GM23338 (cell line): ENCODE results near the gene EPHB6. TPM values are rescaled to one million over a fixed set of nuclear protein-coding genes. Genes with fewer than 3 reads are reported as not detected.

Experiments used
- ATAC-seq: fragments of 200-7000 bp; cut with Tn5 transposase; 3 replicates; pipeline ENCODE4 v1.9.1; 2020
- DNase-seq: peaks from one replicate; pipeline ENCODE4 v3.0.0-alpha.2; 2015; ENCODE audit warnings: low spot score
- H2AFZ ChIP-seq: fragments of 200-600 bp; sonication (generic); 2 replicates; pipeline ENCODE4 v1.8.0; 2016; ENCODE audit warnings: antibody characterized with exemption, mild to moderate bottlenecking, moderate library complexity
- H3F3A ChIP-seq: fragments of 200-600 bp; sonication (generic); replicated peaks from 2 replicates; pipeline ENCODE4 v1.8.0; 2017; ENCODE audit warnings: antibody characterized with exemption, mixed run types, low read depth
- H3K27ac ChIP-seq: fragments of 200-600 bp; sonication (generic); 2 replicates; pipeline ENCODE4 v1.6.1; 2016; ENCODE audit warnings: low read depth
- H3K27me3 ChIP-seq: fragments of 200-600 bp; sonication (generic); 2 replicates; pipeline ENCODE4 v1.8.0; 2016; ENCODE audit warnings: mild to moderate bottlenecking, mixed run types, moderate library complexity; ENCODE audit not compliant: insufficient read depth
- H3K36me3 ChIP-seq: fragments of 200-600 bp; sonication (generic); 2 replicates; pipeline ENCODE4 v1.8.0; 2016; ENCODE audit warnings: mild to moderate bottlenecking; ENCODE audit not compliant: insufficient read depth
- H3K4me1 ChIP-seq: fragments of 200-600 bp; sonication (generic); 2 replicates; pipeline ENCODE4 v1.8.0; 2016; ENCODE audit warnings: mild to moderate bottlenecking, moderate library complexity; ENCODE audit not compliant: insufficient read depth
- H3K4me2 ChIP-seq: fragments of 200-600 bp; sonication (generic); 2 replicates; pipeline ENCODE4 v1.7.1; 2017; ENCODE audit warnings: mixed run types
- H3K4me3 ChIP-seq: fragments of 200-600 bp; sonication (generic); 2 replicates; pipeline ENCODE4 v1.6.1; 2016; ENCODE audit warnings: mixed run types
- H3K79me2 ChIP-seq: fragments of 200-600 bp; sonication (generic); replicated peaks from 2 replicates; pipeline ENCODE4 v1.8.0; 2017; ENCODE audit warnings: mild to moderate bottlenecking; ENCODE audit not compliant: insufficient read depth
- H3K9me2 ChIP-seq: fragments of 200-600 bp; sonication (generic); 2 replicates; pipeline ENCODE4 v1.8.0; 2017; ENCODE audit not compliant: insufficient read depth
- H4K20me1 ChIP-seq: fragments of 200-600 bp; sonication (generic); replicated peaks from 2 replicates; pipeline ENCODE4 v1.8.0; 2017; ENCODE audit warnings: mild to moderate bottlenecking; ENCODE audit not compliant: insufficient read depth
- H3K27ac Mint-ChIP-seq: 2 replicates; pipeline ENCODE4 v1.8.0; 2020; ENCODE audit warnings: inconsistent platforms, mild to moderate bottlenecking, moderate library complexity, mixed read lengths
- H3K27me3 Mint-ChIP-seq: 3 replicates; pipeline ENCODE4 v1.8.0; 2022; ENCODE audit warnings: low read depth, mild to moderate bottlenecking, moderate library complexity, mixed read lengths, inconsistent platforms; ENCODE audit not compliant: insufficient read depth, poor library complexity
- H3K36me3 Mint-ChIP-seq: 3 replicates; pipeline ENCODE4 v1.8.0; 2021; ENCODE audit warnings: low read depth, mild to moderate bottlenecking, inconsistent platforms, moderate library complexity, mixed read lengths
- H3K4me1 Mint-ChIP-seq: 3 replicates; pipeline ENCODE4 v1.8.0; 2020; ENCODE audit warnings: mild to moderate bottlenecking, inconsistent platforms, mixed read lengths
- H3K4me3 Mint-ChIP-seq: 3 replicates; pipeline ENCODE4 v1.8.0; 2021; ENCODE audit warnings: moderate library complexity, mild to moderate bottlenecking, inconsistent platforms, mixed read lengths
- H3K9me3 Mint-ChIP-seq: 3 replicates; pipeline ENCODE4 v1.8.0; 2020; ENCODE audit warnings: moderate library complexity, mild to moderate bottlenecking, inconsistent platforms, mixed read lengths
- CREB1 ChIP-seq: fragments of 250-450 bp; sonication (Bioruptor Pico); IDR thresholded peaks from 2 replicates; pipeline ENCODE4 v1.5.0; 2020; ENCODE audit warnings: low read depth, mild to moderate bottlenecking, moderate library complexity
- CTCF ChIP-seq, 2 experiments: fragments of 200-600 bp in 1 of 2; sonication (generic) in 1 of 2; conservative IDR thresholded peaks; 2 replicates each; pipeline versions ENCODE4 v1.5.1 to v1.6.1; 2016 to 2017; ENCODE audit warnings: antibody characterized with exemption in 2 of 2, low read depth in 2 of 2, mild to moderate bottlenecking in 2 of 2, moderate library complexity in 1 of 2
- EZH2phosphoT487 ChIP-seq: fragments of 200-600 bp; sonication (generic); IDR thresholded peaks from one replicate; pipeline ENCODE4 v1.8.1; 2018; ENCODE audit warnings: antibody characterized with exemption; ENCODE audit not compliant: unreplicated experiment
- JUNB ChIP-seq: IDR thresholded peaks from one replicate; pipeline ENCODE4 v1.6.1; 2016; ENCODE audit warnings: antibody characterized with exemption; ENCODE audit not compliant: unreplicated experiment
- NANOG ChIP-seq: IDR thresholded peaks from 2 replicates; pipeline ENCODE4 v1.6.1; 2016; ENCODE audit warnings: antibody characterized with exemption, borderline replicate concordance
- POLR2AphosphoS5 ChIP-seq: IDR thresholded peaks from 2 replicates; pipeline ENCODE4 v1.6.1; 2016; ENCODE audit warnings: antibody characterized with exemption, low read depth
- STAT1 ChIP-seq: IDR thresholded peaks from one replicate; pipeline ENCODE4 v1.6.1; 2016; ENCODE audit warnings: antibody characterized with exemption; ENCODE audit not compliant: unreplicated experiment
- polyA plus RNA-seq: library from polyadenylated mRNA; unstranded; fragments of >200 nt; fragmentation: Nextera tagmentation; extraction: Ambion mirVana; gene quantifications from 2 replicates; pipeline ENCODE4 v1.2.1, GENCODE V29; 2016
- total RNA-seq: library from RNA; depleted of rRNA; stranded (reverse); fragments of >200 nt; shearing (Covaris generic); gene quantifications from 2 replicates; pipeline ENCODE4 v1.2.3, GENCODE V29; 2014
- TF ChIP-seq, protein P1 (sequence below): fragments of 250-450 bp; sonication (Bioruptor Pico); IDR thresholded peaks from 2 replicates; pipeline ENCODE4 v1.5.0; 2020; ENCODE audit warnings: mild to moderate bottlenecking, moderate library complexity
- TF ChIP-seq, protein P2 (sequence below): IDR thresholded peaks from 2 replicates; pipeline ENCODE4 v1.6.1; 2016; ENCODE audit warnings: antibody characterized with exemption
- TF ChIP-seq, protein P3 (sequence below): IDR thresholded peaks from one replicate; pipeline ENCODE4 v1.6.1; 2018; ENCODE audit warnings: antibody characterized with exemption; ENCODE audit not compliant: unreplicated experiment

The EPHB6 gene
- total and polyA plus RNA-seq, 2 experiments from 2014 or later: 20.8 to 27.5 TPM

- no peaks in the 10 kb centered on the region for H3K27me3 Mint-ChIP-seq
- Histone ChIP-seq H3F3A (no peaks in the 10 kb centered on the region), H3K4me2 (no peak overlapping the region), H3K4me3 (no peak overlapping the region), H3K4me1 (no peaks in the 10 kb centered on the region), H2AFZ (no peak overlapping the region), H3K36me3 (no peaks in the 10 kb centered on the region), H3K27ac (no peak overlapping the region), H3K27me3 (no peaks in the 10 kb centered on the region), H3K79me2 (no peaks in the 10 kb centered on the region), H3K9me2 (no peaks in the 10 kb centered on the region), H4K20me1 (no peaks in the 10 kb centered on the region)
- H3K27ac Mint-ChIP-seq: no peak overlapping the region
- TF ChIP-seq CTCF (conservative IDR thresholded peaks at IDR 0.05; ENCODE audit: low read depth in 2 of 2) (no peak), POLR2AphosphoS5 (no peak), NANOG (no peak), EZH2phosphoT487 (no peak), JUNB (no peak), STAT1 (no peak), CREB1 (CRISPR knock-in tag) (no peak)
- TF ChIP-seq, protein P1, sequence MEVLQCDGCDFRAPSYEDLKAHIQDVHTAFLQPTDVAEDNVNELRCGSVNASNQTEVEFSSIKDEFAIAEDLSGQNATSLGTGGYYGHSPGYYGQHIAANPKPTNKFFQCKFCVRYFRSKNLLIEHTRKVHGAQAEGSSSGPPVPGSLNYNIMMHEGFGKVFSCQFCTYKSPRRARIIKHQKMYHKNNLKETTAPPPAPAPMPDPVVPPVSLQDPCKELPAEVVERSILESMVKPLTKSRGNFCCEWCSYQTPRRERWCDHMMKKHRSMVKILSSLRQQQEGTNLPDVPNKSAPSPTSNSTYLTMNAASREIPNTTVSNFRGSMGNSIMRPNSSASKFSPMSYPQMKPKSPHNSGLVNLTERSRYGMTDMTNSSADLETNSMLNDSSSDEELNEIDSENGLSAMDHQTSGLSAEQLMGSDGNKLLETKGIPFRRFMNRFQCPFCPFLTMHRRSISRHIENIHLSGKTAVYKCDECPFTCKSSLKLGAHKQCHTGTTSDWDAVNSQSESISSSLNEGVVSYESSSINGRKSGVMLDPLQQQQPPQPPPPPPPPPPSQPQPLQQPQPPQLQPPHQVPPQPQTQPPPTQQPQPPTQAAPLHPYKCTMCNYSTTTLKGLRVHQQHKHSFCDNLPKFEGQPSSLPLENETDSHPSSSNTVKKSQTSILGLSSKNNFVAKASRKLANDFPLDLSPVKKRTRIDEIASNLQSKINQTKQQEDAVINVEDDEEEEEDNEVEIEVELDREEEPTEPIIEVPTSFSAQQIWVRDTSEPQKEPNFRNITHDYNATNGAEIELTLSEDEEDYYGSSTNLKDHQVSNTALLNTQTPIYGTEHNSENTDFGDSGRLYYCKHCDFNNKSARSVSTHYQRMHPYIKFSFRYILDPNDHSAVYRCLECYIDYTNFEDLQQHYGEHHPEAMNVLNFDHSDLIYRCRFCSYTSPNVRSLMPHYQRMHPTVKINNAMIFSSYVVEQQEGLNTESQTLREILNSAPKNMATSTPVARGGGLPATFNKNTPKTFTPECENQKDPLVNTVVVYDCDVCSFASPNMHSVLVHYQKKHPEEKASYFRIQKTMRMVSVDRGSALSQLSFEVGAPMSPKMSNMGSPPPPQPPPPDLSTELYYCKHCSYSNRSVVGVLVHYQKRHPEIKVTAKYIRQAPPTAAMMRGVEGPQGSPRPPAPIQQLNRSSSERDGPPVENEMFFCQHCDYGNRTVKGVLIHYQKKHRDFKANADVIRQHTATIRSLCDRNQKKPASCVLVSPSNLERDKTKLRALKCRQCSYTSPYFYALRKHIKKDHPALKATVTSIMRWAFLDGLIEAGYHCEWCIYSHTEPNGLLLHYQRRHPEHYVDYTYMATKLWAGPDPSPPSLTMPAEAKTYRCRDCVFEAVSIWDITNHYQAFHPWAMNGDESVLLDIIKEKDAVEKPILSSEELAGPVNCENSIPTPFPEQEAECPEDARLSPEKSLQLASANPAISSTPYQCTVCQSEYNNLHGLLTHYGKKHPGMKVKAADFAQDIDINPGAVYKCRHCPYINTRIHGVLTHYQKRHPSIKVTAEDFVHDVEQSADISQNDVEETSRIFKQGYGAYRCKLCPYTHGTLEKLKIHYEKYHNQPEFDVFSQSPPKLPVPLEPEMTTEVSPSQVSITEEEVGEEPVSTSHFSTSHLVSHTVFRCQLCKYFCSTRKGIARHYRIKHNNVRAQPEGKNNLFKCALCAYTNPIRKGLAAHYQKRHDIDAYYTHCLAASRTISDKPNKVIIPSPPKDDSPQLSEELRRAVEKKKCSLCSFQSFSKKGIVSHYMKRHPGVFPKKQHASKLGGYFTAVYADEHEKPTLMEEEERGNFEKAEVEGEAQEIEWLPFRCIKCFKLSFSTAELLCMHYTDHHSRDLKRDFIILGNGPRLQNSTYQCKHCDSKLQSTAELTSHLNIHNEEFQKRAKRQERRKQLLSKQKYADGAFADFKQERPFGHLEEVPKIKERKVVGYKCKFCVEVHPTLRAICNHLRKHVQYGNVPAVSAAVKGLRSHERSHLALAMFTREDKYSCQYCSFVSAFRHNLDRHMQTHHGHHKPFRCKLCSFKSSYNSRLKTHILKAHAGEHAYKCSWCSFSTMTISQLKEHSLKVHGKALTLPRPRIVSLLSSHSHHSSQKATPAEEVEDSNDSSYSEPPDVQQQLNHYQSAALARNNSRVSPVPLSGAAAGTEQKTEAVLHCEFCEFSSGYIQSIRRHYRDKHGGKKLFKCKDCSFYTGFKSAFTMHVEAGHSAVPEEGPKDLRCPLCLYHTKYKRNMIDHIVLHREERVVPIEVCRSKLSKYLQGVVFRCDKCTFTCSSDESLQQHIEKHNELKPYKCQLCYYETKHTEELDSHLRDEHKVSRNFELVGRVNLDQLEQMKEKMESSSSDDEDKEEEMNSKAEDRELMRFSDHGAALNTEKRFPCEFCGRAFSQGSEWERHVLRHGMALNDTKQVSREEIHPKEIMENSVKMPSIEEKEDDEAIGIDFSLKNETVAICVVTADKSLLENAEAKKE (CRISPR knock-in tag): no peak
- TF ChIP-seq, protein P2, sequence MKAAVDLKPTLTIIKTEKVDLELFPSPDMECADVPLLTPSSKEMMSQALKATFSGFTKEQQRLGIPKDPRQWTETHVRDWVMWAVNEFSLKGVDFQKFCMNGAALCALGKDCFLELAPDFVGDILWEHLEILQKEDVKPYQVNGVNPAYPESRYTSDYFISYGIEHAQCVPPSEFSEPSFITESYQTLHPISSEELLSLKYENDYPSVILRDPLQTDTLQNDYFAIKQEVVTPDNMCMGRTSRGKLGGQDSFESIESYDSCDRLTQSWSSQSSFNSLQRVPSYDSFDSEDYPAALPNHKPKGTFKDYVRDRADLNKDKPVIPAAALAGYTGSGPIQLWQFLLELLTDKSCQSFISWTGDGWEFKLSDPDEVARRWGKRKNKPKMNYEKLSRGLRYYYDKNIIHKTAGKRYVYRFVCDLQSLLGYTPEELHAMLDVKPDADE: no peak
- TF ChIP-seq, protein P3, sequence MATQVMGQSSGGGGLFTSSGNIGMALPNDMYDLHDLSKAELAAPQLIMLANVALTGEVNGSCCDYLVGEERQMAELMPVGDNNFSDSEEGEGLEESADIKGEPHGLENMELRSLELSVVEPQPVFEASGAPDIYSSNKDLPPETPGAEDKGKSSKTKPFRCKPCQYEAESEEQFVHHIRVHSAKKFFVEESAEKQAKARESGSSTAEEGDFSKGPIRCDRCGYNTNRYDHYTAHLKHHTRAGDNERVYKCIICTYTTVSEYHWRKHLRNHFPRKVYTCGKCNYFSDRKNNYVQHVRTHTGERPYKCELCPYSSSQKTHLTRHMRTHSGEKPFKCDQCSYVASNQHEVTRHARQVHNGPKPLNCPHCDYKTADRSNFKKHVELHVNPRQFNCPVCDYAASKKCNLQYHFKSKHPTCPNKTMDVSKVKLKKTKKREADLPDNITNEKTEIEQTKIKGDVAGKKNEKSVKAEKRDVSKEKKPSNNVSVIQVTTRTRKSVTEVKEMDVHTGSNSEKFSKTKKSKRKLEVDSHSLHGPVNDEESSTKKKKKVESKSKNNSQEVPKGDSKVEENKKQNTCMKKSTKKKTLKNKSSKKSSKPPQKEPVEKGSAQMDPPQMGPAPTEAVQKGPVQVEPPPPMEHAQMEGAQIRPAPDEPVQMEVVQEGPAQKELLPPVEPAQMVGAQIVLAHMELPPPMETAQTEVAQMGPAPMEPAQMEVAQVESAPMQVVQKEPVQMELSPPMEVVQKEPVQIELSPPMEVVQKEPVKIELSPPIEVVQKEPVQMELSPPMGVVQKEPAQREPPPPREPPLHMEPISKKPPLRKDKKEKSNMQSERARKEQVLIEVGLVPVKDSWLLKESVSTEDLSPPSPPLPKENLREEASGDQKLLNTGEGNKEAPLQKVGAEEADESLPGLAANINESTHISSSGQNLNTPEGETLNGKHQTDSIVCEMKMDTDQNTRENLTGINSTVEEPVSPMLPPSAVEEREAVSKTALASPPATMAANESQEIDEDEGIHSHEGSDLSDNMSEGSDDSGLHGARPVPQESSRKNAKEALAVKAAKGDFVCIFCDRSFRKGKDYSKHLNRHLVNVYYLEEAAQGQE: no peak
- no peak overlapping the region for H3K4me3 Mint-ChIP-seq
- peaks cover 3% of the 10 kb centered on the region; the same call in 1 of the 3 replicates for H3K4me1 Mint-ChIP-seq
- DNase-seq (no peak), ATAC-seq (peak; percentile 35; the same call in 1 of the 3 replicates)
- peaks cover 6% of the 10 kb centered on the region for H3K36me3 Mint-ChIP-seq
- peaks cover 14% of the 10 kb centered on the region for H3K9me3 Mint-ChIP-seq
Observed at GRCh38 chr7:142827951-142828500, 26.9 kb upstream of the EPHB6 start.
